ENCODE data around the gene MGST2. TPM values are rescaled to one million over a fixed set of nuclear protein-coding genes. Genes with fewer than 3 reads are reported as not detected.
A peak's percentile ranks its signal among the peaks of the same experiment; 100 is the strongest.

Gene MGST2
- total RNA-seq, 1 donor from 2014 or later: 29.8 TPM

DNA sequence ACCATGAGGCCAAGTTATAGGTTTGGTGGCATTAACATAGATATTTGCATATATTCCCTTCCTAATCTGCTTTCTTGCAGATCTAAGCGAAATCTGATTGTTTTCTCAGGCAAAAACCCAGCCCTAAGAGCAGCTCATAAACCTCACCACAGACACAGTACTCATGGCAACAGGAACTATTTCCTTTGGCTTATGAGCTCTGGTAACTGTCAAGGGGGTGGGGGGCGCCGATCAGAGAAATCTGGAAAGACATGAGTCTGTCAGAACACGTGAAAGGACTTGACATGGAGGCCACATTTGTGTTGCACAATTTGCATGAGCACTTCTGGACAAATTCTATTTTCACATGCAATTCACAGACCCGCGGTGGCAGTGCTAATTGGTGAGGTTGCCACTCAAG is 83.7 kb downstream of the MGST2 start:
- TF ChIP-seq, protein P1, sequence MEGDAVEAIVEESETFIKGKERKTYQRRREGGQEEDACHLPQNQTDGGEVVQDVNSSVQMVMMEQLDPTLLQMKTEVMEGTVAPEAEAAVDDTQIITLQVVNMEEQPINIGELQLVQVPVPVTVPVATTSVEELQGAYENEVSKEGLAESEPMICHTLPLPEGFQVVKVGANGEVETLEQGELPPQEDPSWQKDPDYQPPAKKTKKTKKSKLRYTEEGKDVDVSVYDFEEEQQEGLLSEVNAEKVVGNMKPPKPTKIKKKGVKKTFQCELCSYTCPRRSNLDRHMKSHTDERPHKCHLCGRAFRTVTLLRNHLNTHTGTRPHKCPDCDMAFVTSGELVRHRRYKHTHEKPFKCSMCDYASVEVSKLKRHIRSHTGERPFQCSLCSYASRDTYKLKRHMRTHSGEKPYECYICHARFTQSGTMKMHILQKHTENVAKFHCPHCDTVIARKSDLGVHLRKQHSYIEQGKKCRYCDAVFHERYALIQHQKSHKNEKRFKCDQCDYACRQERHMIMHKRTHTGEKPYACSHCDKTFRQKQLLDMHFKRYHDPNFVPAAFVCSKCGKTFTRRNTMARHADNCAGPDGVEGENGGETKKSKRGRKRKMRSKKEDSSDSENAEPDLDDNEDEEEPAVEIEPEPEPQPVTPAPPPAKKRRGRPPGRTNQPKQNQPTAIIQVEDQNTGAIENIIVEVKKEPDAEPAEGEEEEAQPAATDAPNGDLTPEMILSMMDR (IDR thresholded peaks at IDR 0.05; ENCODE audit: unreplicated experiment): no peak
- Mint-ChIP-seq H3K9me3 (no peaks in the 10 kb centered on the region), H3K4me3 (no peak overlapping the region), H3K27me3 (ENCODE audit: low read depth) (no peaks in the 10 kb centered on the region), H3K4me1 (peaks cover 78% of the 10 kb centered on the region), H3K36me3 (no peaks in the 10 kb centered on the region), H3K27ac (peak overlapping the region; percentile 53)
- DNase-seq (ENCODE audit: low spot score in 2 of 2, unreplicated experiment in 2 of 2): no peak

GRCh38 chr4:139749835-139750498 is 84.3 kb downstream of the MGST2 start:
- TF ChIP-seq, protein P1 (IDR thresholded peaks at IDR 0.05; ENCODE audit: unreplicated experiment): no peak
- H3K27me3 Mint-ChIP-seq (ENCODE audit: low read depth): no peaks in the 10 kb centered on the region
- no peaks in the 10 kb centered on the region for H3K36me3 Mint-ChIP-seq
- no peaks in the 10 kb centered on the region for H3K9me3 Mint-ChIP-seq
- no peak overlapping the region for H3K4me3 Mint-ChIP-seq
- peaks cover 74% of the 10 kb centered on the region for H3K4me1 Mint-ChIP-seq
- no peak for DNase-seq (ENCODE audit: low spot score in 2 of 2, unreplicated experiment in 2 of 2)
- H3K27ac Mint-ChIP-seq: peak overlapping the region; percentile 90

- H3K27ac Mint-ChIP-seq: peak overlapping the region; percentile 8
Measured at GRCh38 chr4:139753686-139754085, 88.1 kb downstream of the MGST2 start.

More at GRCh38 chr4:139753686-139754085, 88.1 kb downstream of the MGST2 start:
- Mint-ChIP-seq H3K36me3 (no peaks in the 10 kb centered on the region), H3K4me1 (peaks cover 58% of the 10 kb centered on the region), H3K4me3 (no peak overlapping the region), H3K27me3 (ENCODE audit: low read depth) (no peaks in the 10 kb centered on the region), H3K9me3 (no peaks in the 10 kb centered on the region)
- DNase-seq (ENCODE audit: low spot score in 2 of 2, unreplicated experiment in 2 of 2): no peak
- TF ChIP-seq, protein P1 (IDR thresholded peaks at IDR 0.05; ENCODE audit: unreplicated experiment): no peak

Other genes with a start within 250 kb of the MGST2 start
- 9.2 to 10.4 TPM (median 9.8 TPM) in 3 replicates for gene RAB33B, start 211.7 kb upstream of the MGST2 start, total RNA-seq
- 15.4 to 18.0 TPM (median 17.5 TPM) in 3 replicates for gene SETD7, start 109.6 kb upstream of the MGST2 start, total RNA-seq

Data from mesothelial cell of epicardium (in vitro differentiated cells).